Fibroblast of skin of left biceps (primary cell): ENCODE measurements around the gene AQR.
"Not testable (repeated sequence)": the region's sequence is repeated elsewhere in the genome, so short reads cannot be mapped to it uniquely, and the experiment has no call there.

Experiments
- DNase-seq, 2 experiments: peaks; one replicate each; pipeline ENCODE4 v3.0.0-alpha.2; 2013; ENCODE audit warnings: low read depth in 2 of 2

The AQR gene

GRCh38 chr15:34953851-34954250, 15.7 kb downstream of the AQR start:
- DNase-seq, result no peak

DNA sequence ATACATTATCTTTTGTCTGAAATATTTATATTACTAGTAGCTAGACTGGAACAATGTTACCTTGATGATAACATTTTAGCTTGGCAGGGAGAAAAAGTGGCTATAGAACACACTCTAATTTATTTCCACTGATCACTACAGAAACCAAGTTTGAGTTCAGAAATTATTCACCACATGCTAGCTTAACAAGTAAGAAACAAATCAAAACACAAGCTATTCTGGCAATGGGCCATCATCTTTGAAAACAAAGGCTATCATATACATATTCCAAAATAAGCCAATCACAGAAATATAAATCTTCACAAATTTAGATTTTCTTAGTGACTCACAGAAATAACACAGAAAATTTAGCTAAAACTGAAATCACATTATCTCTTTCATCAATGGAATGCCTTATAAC, 17.1 kb downstream of the AQR start:
- no peak for DNase-seq

- DNase-seq, result no peak
Measured at GRCh38 chr15:34951993-34952392, 17.5 kb downstream of the AQR start.

DNA sequence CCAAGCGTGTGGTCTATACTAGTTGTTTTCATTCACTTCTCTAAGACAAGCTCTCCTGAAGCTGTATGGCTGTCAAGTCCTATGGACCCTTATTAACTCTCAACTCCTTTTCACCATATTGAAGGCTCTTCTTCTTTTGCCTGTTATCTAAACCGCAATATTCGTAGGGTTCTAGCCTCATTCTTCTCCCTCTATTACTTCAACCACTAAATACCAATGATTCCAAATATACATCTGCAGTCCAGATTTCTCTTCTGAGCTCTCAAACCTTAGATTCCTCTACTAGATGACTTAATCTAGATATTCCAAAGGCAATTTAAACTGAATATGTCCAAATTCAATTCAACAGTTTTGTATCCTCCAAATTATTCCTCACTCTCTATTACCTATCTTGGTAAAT, 24.6 kb downstream of the AQR start:
- DNase-seq, result peak; percentile 70

GRCh38 chr15:34943711-34944110, 25.8 kb downstream of the AQR start:
- peak in 1 of 2 experiments; percentile 19 for DNase-seq

DNA sequence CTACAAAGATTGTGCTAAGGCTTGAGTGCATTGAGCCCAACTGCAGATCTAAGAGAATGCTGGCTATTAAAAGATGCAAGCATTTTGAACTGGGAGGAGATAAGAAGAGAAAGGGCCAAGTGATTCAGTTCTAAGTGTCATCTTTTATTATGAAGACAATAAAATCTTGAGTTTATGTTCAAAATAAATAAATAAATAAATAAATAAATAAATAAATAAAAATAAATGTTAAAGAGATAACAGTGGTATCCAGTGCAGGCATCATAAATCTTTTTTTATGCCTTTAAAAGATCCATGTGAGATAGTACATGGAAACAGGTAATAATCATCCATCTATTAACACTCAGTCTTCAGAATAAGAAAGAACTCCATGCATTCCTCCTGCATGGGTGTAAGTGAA, 26.3 kb downstream of the AQR start:
- not testable (repeated sequence) for DNase-seq

DNA sequence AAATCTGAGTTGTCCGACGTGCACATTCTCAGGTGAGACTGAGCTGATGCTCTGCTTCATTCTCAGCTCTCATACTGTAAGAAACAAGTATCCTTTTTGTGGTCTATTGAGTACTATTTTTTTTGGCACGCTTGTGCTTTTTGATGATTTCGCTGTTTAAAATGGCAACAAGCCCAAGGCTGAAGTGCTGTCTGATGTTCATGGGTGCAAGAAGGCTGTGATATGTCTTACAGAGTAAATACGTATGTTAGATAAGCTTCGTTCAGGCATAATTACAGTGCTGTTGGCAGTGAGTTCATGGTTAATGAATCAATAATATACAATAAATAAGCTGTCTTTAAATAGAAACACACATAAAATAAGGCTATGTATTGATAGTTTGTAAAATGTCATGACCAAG, 27.2 kb downstream of the AQR start:
- peak in 1 of 2 experiments; percentile 5 for DNase-seq

DNA sequence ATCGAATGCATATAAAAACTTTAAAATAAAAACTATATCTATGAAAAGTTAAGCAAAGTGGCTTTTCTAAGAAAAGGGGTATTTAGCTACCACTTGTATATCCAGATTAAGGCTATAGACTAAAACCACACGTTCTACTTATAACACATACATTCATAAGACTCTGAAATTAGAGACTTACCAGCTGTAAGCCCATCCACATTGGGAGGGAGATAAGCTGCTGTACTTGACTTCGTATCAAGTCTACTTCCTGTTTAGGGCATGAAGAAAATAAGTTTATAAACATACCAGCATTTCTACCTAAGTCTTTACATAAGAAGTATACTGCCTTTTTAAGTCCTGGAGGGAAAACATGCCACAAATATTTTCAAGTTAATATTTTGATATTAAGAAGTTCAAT, 27.7 kb downstream of the AQR start:
- no peak for DNase-seq

- DNase-seq, result no peak
Measured at GRCh38 chr15:34941185-34941698, 28.3 kb downstream of the AQR start.

GRCh38 chr15:34933432-34933975, 36.0 kb downstream of the AQR start:
- no peak for DNase-seq

- not testable (repeated sequence) for DNase-seq
Measured at GRCh38 chr15:34928349-34928748, 41.2 kb downstream of the AQR start.

DNA sequence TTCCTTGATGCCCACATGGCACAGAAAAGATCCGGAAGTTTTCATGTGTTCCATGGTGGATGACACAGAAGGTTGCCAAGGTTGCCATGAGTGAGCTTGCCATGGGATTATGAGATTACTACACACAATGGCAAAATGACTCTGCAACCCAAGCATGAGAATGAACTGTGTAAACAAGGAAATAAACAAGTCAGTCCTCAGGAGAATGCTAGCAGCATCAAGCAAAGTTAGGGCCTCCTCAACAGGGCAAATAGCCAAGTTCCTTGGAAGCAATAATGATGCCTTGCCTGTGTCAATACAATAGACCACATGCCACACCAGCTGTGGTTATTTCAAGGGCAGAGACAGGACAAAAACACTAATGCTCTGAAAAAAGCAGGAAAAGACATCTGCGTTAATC, 41.8 kb downstream of the AQR start:
- DNase-seq, result no peak

DNA sequence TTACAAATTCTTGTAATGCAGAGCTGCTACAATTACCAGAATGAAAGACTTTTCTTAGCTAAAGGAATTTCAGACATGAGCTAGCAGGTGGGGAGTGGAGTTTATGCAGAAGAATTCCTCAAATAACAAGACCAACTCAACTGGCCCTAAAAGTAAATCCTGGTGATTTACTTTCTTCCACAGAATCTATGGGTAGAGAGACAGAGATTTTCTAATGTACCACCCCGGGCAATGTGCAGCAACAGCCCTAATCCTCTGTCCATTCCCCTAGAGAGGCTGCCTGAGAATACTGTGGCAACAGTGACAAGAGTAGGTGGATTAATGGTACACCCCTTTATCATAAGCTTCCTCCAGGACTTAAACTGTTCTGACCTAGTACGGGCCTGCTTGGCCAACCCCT, 55.2 kb downstream of the AQR start:
- DNase-seq, result no peak

DNA sequence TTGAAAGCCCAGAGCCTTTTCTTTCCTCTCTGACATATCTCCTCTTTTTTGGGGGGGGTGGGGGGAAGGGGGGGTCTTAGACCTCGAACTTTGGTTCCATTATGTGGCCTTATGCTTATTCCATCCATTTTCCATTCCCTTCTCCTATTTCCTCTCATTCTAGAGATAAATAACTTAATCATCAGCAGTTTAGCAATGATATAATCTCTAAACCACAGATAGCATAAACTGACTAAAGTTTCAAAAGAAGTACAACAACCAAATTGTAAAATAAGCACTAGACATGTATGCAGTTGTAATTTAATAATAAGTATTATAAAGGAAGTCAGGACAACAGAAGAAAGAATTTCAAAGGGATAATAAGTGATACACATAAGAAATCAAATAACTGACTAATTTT, 64.5 kb downstream of the AQR start:
- DNase-seq, result no peak

GRCh38 chr15:34904527-34904926, 65.0 kb downstream of the AQR start:
- no peak for DNase-seq

DNA sequence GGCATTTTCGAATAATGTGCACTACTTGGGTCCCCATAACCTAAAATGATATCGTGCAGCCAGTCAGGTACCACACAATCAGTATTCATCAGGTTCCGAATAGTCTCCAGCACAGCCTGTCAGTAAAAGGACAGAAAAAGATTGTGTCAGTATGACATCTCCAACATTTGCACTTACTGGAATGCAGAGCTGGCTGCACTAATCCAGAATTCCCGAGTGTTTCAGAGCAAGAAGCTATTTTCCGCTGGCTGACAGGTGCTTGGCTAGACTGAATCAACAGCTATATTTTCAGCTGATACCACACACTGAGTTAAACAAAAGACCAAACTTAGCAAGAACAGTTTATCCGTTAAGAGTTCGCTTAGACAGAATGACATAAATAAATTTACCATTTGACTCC, 68.8 kb downstream of the AQR start:
- DNase-seq, result no peak

DNA sequence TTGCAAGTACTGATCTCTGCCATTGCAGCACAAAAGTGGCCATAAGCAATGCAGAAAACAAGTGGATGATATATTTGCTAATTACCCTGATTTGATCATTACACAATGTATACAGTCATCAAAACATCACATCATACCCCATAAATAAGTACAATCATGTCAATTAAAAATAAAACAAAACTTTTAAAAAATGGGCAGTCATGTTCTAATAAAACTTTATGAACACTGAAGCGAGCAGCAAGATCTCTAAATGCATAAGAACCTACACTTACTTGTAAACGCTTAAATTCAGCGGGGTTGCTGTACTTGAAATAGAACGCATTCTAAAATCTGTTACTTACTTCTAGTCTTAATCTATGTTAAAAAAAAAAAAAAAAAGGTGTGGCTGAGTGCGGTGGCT, 73.4 kb downstream of the AQR start:
- DNase-seq, result no peak

GRCh38 chr15:34893967-34894366, 75.6 kb downstream of the AQR start:
- DNase-seq, result no peak

- no peak for DNase-seq
Measured at GRCh38 chr15:34892963-34893591, 76.5 kb downstream of the AQR start.

GRCh38 chr15:34890424-34890823, 79.1 kb downstream of the AQR start:
- DNase-seq, result peak in 1 of 2 experiments; percentile 3

DNA sequence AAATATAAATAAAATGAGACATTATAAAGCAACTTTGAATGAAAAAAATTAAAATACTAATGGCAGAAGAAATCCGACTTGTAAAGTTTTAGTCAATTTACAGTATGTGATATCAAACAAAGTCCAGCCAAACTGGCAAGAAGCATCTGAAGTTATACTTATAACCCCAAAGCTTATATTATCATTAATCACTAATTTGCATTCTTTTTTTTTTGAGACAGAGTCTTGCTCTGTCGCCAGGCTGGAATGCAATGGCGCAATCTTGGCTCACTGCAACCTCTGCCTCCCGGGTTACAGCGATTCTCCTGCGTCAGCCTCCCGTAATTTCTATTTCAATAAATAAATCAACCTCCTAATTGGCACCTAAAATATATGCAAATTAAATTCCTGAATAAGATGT, 80.1 kb downstream of the AQR start:
- DNase-seq, result peak in 1 of 2 experiments; percentile 2

GRCh38 chr15:34886134-34886533, 83.4 kb downstream of the AQR start:
- no peak for DNase-seq

GRCh38 chr15:34883633-34884032, 85.9 kb downstream of the AQR start:
- DNase-seq, result no peak

DNA sequence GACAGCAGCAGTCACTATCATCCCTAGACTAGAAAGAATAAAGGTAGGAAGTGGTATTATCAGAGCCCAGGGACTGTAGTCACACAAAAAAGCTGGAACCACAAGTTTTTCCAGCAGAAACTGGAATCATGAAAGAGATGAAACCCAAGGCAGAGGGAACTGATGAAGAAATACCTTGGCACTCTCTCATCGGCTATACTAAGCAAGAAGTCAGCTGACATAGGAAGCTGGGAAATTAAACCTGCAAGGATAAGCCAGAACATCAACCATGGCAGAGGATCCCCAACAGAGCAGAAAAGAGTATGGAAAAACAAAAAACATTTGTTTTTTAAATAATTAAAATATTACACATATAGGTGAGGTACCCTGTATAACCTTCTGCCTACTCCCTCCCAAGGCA, 86.5 kb downstream of the AQR start:
- DNase-seq, result no peak
